ENCODE measurements around the gene CRISPLD2. TPM values are rescaled to one million over a fixed set of nuclear protein-coding genes. Genes with fewer than 3 reads are reported as not detected.

Gene CRISPLD2
- total and polyA plus RNA-seq, 10 of the 15 experiments (the other 5 are each of a cell fraction or from before 2014, with no cell fraction given), result 0.03 to 0.30 (median 0.08) TPM; not detected in 5

- no peak for FAIRE-seq
- no peak overlapping the region for H3K4me3 ChIP-seq
- ATAC-seq, result no peak
Observed at GRCh38 chr16:84928679-84929420, 109.1 kb downstream of the CRISPLD2 start.

More at GRCh38 chr16:84928679-84929420, 109.1 kb downstream of the CRISPLD2 start:
- TF ChIP-seq FOXM1 (IDR thresholded peaks at IDR 0.05; ENCODE audit: low read depth, low read length) (no peak), E2F8 (IDR thresholded peaks at IDR 0.05; ENCODE audit: low read depth, partially characterized antibody) (no peak), BCL3 (IDR thresholded peaks at IDR 0.05; ENCODE audit: borderline replicate concordance, insufficient read depth, low read depth, low read length, poor library complexity, severe bottlenecking) (no peak)
- RAD21 ChIA-PET (ENCODE audit: unreplicated experiment), result interaction anchor here (0.6 to 1.1 kb wide), 2 partner anchors 39 to 369 kb away, joined by 3 read pairs; no protein-coding TSS in a partner anchor
- intact Hi-C loops (cut with micrococcal nuclease; ENCODE audit: unreplicated experiment) (no loop called here), in situ Hi-C loops (cut with MboI) (no loop called here)
- no peaks in the 10 kb centered on the region for H3K36me3 ChIP-seq (ENCODE audit: control insufficient read depth in 2 of 2, insufficient read depth in 2 of 2, low read length in 1 of 2)
- H3K79me2 ChIP-seq (ENCODE audit: control insufficient read depth, insufficient read depth, low read length), result no peaks in the 10 kb centered on the region
- no peak overlapping the region for H3K4me2 ChIP-seq (ENCODE audit: control insufficient read depth, insufficient read depth)
- DNase-seq (ENCODE audit: low read depth, low spot score), result no peak
- POLR2A ChIA-PET, result no interaction called here
- no peak overlapping the region for H3K9ac ChIP-seq (ENCODE audit: control insufficient read depth, insufficient read depth, low read length)
- no TSS peak for BruUV-seq (replicated peaks)
- H3K27ac ChIP-seq (ENCODE audit: control insufficient read depth, insufficient read depth), result no peak overlapping the region
- H2AFZ ChIP-seq (ENCODE audit: control insufficient read depth, low read depth, low read length), result no peak overlapping the region
- H3K9me3 ChIP-seq (replicated peaks; ENCODE audit: control insufficient read depth, insufficient read depth, low read length), result no peaks in the 10 kb centered on the region; the same call in 2 of the 3 replicates
- H4K20me1 ChIP-seq (ENCODE audit: control insufficient read depth, insufficient read depth), result no peaks in the 10 kb centered on the region
- H3K27me3 ChIP-seq (replicated peaks in 1 of 2; ENCODE audit: control insufficient read depth in 2 of 2, insufficient read depth in 2 of 2, low read length in 1 of 2), result peaks cover 0 to 1% of the 10 kb centered on the region in 2 experiments; a peak in 1 of 4 replicates
- CTCF ChIA-PET, result interaction anchor here (0.7 to 6.1 kb wide), 5 partner anchors 24 to 42 kb away, joined by 3 to 53 read pairs (median 3); no protein-coding TSS in a partner anchor
- SMC1A ChIA-PET (ENCODE audit: uncharacterized antibody, unreplicated experiment), result interaction anchor here (1.3 kb wide), 1 partner anchor 24 kb away, joined by 4 read pairs; no protein-coding TSS in a partner anchor
- no peaks in the 10 kb centered on the region for H3K4me1 ChIP-seq (ENCODE audit: control insufficient read depth, insufficient read depth, low read length)
- WGBS (ENCODE audit: insufficient coverage, insufficient replicate concordance, low lambda C conversion rate, missing lambda C conversion rate), result 26% methylated on average over 16 of the region's 16 CpGs

Data from GM12878 (cell line).